ENCODE data around the gene PHEX.

PHEX gene

DNA sequence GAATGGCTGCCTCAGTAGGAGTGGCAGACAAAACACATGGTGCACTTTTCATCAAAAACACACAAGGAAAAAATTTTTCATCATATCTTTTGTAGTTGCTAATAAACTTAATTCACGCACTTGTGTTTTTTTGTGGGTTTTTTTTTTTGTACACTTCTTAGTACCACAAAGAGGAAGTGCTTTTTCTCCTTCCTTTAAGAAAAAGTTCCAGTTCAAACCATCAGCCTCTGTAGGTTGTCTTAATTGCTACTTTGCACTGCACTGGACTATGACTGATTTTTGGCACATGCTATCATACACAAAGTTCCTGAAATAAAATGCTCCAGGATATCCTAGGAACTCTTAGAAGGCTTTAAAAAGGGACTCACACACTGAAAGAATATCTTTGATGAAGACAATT is at the start of gene PHEX:
Gene PHEX, plus strand, starts transcription at position 242 of the 400 bp plus-strand sequence. CDS start 681 bp downstream, outside the sequence.
- DNase-seq (ENCODE audit: low spot score) = no peak

DNA sequence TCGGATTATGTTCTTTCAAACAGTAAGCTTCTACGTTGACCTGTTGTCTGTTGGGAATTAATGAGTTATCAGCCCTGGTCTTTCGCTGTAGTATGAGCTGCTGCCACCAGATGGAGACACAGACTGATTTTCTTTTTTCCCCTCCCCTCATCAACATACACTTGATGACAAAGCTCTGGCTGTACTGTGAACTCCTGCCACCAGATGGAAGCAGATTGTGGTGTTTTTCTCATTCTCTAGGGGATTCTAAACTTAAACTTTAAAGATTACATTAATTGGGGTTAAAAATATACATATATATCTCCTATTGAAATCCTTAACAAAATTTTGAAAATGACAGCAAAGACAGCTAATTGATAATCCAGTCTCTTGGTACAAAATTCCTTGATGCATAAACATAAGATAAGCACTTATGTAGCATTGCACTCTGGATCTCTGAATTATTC is 46.8 kb upstream of the PHEX start:
- DNase-seq (ENCODE audit: low spot score) = peak; percentile 82

DNA sequence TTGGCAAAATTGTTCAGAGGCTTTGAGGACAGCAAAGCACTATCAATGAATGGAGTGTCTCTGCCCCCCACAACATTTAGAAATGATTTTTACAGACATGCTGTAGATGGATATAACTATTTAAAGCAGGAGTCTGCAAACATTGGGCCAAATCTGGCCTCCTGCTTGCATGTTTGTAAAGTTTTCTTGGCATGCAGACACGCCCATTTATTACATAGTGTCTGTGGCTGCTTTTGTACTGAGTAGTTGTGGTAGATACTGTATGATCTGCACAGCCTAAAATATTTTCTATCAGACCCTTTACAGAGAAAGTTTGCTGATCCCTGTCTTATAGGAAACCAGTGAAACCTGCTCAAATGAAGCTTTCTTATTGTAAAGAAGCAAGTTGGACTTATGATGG is 45.5 kb upstream of the PHEX start:
- DNase-seq (ENCODE audit: low spot score) = no peak

DNA sequence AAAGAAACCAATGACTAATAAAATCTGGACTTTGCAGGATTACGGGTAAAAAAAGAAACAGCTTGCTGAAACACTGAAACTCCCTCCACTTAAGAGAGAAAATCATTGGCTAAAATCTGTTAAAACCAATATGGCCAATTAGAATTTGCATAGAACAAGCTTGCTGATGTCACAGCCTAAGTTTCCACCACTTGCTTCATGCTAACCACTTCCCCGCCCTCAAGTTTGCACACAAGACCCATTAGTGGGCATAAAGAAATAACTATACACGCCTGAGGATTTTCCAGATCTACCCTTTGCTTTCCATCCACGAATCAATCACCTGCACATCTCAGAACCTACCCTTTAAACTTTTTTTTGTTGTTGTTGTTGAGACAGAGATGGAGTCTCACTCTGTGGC is 42.7 kb upstream of the PHEX start:
- peak; percentile 33 for DNase-seq (ENCODE audit: low spot score)

DNA sequence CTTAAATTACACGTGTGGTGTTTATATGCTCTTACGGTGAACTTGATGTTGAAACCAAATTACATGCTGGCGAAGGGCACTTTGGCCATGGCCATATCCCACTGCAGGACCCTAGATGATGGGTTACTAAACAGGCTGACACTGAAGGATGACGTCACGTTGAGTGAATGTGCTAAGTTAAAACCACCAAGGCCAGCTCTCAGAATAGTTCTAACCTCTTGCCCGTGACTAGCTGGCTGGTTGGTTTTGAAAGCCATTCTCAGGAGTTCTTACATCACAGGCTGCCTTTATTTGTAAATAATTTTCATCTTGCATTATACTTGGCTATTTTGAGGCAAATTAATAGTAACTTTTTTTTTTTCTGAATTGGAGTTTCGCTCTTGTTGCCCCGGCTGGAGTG is 41.3 kb upstream of the PHEX start:
- no peak for DNase-seq (ENCODE audit: low spot score)

DNA sequence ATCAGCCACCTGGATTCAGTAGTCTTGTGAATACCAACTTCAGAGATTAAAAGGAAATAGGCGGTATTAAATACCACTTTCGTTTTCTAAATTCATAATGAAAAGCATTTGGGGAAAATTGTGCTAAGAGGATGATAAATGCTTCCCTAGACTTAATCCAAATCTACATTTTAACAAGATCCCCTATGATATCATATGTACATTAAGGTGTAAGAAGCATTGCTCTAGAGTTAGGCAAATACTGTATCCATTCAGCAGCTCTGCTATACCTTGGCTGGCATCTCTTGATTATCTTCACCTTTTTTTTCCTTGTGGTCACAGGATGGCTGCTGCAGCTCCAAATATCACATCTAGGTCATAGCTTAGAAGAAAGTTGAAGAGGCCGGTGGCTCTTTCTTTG is 40.6 kb upstream of the PHEX start:
- no peak for DNase-seq (ENCODE audit: low spot score)

DNA sequence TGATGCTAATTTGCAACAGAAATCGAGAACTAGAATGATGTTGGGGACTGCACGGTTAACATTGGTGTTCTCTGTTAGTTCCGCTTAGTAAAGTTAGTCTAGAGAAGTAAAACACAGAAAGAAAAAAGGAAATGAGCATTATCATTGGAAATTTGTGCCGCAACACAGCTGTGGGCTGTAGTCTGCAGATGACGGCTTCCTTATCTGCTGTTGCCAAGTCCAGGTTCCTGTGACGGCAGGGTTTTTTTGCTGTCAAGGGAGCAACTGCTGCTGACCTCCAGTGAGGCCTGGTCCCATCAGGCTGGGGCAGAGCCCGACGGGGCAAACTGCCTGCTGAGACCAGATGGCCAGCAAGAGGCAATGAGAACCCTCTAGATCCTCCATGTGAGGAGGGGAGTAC is 38.9 kb upstream of the PHEX start:
- no peak for DNase-seq (ENCODE audit: low spot score)

DNA sequence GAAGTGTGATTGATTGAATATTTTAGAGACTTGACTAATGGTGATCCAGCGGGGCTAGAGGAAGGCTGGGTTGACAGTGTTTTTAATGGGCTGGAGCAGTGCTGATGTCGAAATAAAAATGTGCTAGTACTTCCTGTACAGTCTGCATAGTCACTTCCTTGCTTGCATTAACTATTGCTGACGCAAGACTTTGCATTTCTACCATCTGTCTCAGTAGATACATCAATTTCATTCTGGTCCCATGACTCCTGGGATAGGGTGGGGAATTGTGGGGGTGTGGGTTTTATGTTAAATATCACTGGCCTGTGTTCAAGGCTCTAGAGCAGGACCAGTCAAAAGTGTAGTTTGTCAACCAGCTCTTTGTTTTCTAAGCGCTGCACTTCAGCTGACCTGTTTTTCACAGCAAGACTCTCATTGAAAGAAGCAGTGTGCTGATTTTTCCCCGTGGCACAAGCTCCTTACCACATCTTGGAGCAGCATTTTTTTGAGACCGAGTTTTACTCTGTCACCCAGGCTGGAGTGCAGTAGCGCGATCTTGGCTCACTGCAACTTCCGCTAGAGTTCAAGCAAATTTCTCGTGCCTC is 35.2 kb upstream of the PHEX start:
- no peak for DNase-seq (ENCODE audit: low spot score)

DNA sequence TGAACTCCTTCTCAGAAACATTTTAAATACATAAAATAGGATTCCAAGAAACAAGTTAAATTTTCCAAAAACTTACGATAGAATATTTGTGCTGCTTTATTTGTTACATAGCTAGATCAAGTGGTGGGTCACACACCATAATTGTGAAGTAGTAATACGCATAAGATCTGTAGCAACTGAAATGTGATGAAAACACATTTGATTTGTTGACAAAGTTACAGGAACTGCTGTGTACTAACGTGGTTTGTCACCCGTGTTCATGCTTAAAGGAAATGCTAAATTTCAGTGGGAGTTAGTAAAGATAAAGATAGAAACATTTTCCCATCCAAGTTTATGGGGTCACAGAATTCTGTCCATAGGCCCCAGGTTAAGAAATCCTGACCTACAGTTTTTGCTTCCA is 34.1 kb upstream of the PHEX start:
- no peak for DNase-seq (ENCODE audit: low spot score)

DNA sequence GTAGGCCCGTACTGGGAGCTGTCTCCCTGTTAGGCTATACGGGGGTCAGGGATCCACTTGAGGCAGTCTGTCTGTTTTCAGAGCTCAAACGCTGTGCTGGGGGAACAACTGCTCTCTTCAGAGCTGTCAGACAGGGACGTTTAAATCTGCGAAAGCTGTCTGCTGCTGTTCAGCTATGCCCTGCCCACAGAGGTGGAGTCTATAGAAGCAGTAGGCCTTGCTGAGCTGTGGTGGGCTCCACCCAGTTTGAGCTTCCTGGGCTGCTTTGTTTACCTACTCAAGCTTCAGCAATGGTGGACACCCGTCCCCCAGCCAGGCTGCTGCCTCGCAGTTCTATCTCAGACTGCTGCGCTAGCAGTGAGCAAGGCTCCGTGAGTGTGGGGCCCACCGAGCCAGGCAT is 27.3 kb upstream of the PHEX start:
- no peak for DNase-seq (ENCODE audit: low spot score)

DNA sequence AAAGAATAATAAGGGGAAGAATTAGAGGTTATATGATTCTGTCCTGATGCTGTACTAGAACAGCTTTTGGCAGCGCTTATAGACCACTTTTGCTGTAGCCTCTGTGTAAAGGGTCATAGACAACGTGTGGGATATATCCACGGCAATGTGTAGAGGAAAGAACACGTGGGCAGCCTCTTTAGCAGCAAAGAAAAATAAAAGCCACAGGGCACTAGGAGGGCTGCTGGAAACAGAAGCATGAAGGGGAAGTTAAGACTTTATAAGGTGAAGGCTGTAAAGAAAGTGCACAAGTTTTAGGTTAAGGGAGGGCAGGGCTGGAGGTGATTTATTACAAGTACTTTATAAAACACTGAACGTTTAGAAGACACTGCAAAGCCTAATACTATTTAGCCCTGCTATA is 20.1 kb upstream of the PHEX start:
- DNase-seq (ENCODE audit: low spot score) = no peak

DNA sequence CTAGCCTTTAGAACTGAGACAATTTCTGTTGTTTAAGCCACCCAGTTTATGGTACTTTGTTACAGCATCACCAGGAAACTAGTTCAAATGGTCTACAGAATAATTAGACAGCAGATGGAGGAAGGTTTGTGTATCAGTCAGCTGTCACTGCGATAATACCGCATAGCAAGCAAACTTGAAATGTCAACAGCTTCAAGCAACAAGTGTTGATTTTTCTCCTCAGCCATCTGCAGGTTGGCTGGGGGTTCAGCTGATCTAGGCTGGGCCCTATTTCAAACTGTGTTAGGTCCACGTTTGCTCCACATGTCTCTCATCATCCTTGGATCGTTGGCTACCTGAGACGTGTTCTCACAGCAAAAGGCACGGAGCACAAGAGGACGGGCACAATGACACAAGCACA is 19.2 kb upstream of the PHEX start:
- no peak for DNase-seq (ENCODE audit: low spot score)

DNA sequence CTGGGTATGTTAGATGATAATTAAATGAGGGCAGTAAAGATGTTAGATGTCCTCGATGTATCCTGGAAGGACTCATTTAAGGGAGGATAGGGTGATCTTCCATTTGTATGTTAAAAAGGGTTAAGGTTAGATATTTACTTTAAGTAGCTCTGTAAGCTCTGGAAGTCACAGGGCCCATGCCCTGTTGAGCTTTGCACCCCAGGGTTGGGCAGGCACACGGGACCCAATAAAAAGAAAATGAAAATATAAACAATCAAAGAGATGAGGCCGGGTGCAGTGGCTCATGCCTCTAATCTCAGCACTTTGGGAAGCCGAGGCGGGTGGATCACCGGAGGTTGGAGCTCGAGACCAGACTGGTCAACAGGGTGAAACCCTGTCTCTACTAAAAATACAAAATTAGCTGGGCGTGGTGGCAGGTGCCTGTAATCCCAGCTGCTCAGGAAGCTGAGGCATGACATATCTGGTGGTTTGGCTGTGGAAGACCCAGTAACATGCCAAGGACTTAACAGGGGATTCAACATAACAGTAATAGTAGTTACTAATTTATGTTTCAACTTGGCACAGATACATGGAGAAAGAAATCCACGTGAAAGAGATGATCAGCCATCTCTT is 16.9 kb upstream of the PHEX start:
- no peak for DNase-seq (ENCODE audit: low spot score)

DNA sequence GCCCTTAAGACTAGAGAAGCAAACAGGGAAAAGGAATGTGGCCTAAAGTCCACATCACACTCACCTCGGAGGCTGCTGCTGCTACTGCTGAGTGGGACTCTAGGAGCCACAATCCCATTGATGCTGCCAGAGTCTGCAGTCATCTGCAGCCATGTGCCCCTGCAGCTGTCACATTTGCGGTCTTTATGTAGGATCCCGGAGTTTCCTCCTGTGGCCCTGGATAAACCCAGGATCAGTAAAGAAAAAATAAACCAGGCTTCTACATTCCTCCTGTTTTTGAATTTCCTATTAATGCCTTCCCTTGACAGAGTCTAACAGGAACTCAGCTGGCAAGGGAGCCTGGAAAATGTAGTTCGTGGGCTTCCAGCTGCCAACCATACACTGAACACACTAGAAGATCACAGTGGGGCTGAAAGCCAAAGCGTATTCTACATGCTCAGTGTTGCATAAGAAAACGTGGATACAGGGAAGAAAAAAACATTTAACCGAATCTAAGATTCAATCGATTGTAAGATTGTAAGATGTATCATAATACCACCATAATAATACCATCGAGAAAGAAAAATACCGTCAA is 10.3 kb upstream of the PHEX start:
- no peak for DNase-seq (ENCODE audit: low spot score)

DNA sequence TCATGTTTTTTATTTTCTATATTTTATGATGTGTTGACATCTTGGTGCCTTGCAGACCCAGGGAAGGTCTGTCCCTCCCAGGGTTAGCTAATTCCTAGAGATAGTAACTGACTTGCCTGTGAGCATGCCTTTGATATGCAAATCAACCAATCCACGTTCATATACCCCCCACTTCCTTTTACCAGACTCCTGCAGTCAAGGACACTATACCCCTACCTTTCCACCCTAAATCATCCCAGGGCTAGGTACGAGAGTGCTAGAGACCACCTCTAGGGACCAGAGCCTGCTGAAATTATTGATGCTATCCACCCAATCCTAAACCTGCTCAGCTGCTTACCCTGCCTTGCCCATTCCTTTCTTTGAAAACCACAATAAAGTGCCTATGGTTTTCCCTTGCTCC is 7.5 kb upstream of the PHEX start:
- no peak for DNase-seq (ENCODE audit: low spot score)

DNA sequence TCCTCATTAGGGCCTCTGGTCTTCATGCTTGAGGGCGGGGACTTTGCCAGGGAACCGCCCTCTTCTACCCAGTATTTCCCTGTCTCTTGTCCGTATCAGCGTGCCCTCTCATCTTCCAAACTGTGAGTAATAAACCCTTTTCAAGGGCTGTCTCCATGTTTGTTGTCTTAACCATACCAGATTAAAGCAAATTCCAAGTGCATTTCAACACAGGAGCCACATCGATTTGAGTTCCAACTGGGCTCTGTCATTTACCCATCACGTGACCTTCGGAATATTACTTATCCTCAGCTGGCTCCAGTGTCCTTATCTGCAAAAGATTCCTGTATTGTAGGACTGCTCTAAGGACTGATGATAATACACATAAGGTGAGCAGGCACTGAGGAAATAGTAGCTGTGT is 6.4 kb upstream of the PHEX start:
- DNase-seq (ENCODE audit: low spot score) = no peak

DNA sequence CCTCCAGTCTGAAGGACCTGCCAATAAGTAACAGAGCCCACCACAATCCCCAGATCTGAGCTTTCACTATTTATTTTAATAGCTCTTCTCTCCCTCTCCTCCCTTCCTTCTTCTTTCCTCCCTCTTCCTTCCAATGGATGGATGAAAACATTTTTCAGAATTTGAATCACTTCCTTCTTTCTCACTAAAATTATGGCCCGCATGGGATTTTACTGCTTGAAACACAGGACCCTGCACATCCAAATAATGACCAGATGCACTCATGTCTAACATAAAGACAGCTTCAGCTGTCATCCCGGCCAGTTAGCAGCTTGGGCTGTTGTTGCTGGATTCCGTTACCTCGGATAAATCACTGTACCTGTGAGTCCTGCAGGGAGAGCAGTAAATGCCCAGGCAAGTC is 5.4 kb upstream of the PHEX start:
- DNase-seq (ENCODE audit: low spot score) = no peak

DNA sequence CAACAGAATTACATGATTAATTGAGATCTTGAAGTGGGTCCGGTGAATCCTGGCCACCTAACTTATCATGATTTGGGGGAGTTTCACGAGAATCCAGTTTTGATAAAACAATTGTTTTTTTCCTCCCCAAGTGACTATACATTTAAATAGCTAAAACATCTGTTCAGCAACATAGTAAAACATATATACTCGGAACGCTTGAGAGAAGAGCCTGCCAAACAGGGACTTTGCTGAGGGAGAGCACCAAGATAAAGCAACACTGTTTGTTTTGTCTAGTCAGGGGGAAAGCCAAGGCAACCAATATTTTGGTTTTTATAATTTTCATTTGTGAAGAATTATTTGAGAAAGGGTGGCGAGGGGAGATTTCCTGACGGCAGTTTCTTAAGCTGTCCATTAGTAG is 381 bp downstream of the PHEX start:
- no peak for DNase-seq (ENCODE audit: low spot score)

DNA sequence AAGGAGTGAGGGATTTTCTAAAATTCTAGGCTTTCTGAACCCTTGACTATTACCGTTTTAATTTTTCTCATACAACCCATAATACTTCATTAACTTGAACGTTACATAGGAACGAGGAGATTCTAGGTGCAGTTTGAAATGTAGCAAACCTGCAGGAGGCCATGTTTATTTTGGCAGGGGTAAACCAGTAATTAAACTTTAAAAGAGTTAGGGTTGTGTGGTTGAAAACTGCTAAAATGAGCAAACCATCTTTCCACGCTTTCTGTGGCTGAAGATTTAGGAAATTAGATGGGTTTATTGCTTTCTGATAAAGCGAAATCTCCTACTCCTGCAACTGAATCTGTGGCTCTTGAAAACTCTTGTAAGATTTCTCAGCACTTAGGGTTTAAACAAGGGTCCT is 1.7 kb downstream of the PHEX start:
- no peak for DNase-seq (ENCODE audit: low spot score)

DNA sequence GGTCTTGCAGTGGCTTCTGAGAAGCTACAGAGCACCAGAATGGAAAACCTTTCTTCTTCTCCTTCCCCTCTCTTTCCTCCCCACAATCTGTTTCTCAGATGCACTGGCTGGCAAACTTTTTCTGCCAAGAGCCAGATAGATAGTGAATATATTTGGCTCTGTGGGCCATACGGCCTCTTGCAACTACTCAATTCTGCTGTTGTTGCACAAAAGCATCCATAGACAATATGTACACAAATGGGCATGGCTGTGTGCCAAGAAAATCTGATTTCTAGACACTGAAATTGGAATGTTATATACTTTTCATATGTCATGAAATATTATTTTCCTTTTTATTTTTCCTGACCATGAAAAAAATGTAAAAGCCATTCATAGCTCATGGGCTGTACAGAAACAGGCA is 3.1 kb downstream of the PHEX start:
- DNase-seq (ENCODE audit: low spot score) = no peak

DNA sequence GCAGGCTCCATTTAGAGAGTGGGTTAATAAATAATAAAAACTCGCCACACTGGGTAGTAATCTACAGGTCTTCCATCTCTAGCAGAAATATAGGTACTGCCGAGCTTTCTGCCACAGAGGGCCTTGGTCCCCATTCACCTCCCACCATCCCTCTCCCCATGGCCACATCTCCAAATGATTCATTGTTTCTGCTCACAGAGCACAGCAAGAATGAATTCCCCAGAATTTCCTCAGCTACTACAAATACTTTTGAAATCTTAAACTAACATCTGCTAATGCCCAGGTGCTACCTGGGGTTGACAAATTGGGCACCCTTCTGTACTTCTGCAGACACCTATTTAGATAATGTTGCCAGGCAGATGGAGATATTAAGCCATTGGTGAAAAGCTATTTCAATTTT is 5.1 kb downstream of the PHEX start:
- DNase-seq (ENCODE audit: low spot score) = no peak

DNA sequence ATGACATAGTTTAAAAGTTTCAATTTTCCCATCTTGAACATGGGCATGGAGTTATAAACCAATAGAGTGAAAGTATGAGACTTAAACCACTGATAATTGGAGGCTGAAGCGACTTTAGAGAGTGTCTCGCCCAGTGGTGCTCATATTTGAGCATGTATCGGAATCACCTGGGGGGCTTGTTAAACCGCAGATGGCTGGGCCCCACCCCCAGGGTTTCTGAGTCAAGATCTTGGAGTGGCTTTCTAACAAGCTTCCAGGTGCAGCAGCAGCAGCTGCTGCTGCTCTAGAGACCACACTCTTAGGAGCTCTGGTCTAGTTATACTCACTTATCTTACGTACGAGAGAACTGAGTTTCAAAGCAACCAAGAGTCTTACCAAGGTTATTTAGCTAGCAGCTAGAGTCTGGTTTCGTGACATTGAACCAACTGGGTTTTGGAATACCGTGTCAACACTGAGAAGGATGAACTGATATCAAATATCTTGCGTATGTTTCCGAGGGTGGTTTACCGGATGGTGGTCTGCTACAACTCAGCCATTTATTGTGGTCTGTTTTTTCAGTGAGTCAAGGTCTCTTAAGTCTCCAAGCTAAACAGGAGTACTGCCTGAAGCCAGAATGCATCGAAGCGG is 5.9 kb downstream of the PHEX start:
- DNase-seq (ENCODE audit: low spot score) = no peak

DNA sequence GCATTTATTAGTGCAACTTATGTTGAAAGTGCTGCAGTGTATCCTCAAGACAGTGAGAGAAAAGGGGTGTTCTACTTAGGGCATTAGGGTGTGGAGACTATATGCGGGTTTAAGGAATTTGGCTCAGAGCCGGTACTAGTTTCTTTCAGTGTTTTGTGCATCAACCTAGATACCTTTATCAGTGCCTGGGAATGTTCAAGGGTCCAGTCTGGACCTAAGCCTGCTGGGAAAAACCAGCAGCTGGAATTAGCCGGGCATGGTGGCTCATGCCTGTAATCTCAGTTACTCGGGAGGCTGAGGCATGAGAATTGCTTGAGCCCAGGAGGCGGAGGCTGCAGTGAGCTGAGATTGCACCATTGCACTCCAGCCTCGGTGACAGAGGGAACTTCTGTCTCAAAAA is 7.4 kb downstream of the PHEX start:
- no peak for DNase-seq (ENCODE audit: low spot score)

DNA sequence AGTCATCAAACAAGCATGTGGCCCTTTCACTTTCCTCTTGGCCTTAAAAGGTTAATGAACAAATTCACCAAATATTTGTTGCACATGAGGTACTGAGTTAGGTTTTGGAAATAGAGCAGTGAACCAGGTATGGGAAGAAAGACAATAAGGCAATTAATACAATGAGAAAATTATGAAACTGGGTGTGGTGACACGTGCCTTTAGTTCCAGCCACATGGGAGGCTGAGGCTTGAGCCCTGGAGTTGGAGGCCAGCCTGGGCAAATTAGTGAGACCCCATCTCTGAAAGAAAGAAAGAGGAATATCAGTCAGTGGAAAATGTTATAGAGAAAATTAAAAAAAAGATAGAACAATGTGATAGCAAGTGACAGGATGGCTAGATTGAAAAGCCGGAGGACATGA is 8.1 kb downstream of the PHEX start:
- no peak for DNase-seq (ENCODE audit: low spot score)
